ENCODE data around the gene CLDN3. TPM values are rescaled to one million over a fixed set of nuclear protein-coding genes. Genes with fewer than 3 reads are reported as not detected.

CLDN3 gene
- total and polyA plus RNA-seq, 4 donors: 0.67 to 3.9 (median 0.81) TPM; not detected in 1

DNA sequence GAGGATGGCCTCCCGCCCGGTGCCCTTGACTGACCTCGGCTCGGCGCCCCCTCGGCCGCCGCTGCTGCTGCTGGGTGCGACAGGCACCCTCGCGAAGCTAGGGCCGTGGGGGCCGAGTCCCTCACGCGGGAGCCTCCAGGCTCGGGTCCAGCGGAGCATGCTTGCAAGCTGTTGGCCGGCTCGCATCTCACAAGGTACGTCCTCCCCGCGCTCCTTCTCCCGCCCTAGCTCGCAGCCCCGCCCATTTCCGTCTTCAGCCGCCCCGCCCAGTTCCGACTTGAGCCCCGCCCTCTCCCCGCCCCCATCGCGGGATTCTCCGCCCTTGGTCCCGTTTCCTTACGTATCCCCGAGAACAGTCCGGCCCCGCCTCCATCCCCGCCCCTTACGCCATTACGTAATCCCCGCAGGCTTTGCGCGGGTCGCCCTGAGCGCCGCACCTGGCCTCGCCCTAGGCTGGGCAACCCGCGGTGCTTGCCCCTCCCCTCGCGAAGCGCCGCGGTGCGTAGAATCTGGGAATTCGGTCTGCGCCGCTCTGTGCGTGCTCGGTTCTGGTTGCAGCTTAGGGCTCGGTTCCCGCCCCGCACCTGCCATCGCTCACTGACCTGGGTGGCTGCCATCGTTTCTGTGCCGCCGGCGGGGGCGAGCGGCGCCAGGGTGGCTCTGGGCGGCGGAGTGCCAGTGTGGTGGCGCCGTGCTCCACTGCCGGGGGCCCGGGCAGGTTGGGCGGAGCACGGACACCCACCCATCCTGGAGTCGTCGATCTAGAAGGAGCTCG, 31.3 kb downstream of the CLDN3 start, which contains the start of gene ABHD11:
TSS of gene ABHD11 (minus strand) at position 191 of the 775 bp plus-strand sequence. CDS start at position 159, 32 bp downstream.
- peak; percentile 89 to 99 (median 92) for DNase-seq (ENCODE audit: low read depth in 4 of 6, low spot score in 6 of 6)
- H3K9me3 ChIP-seq (ENCODE audit: control insufficient read depth, insufficient read depth, low read length): no peaks in the 10 kb centered on the region
- no peaks in the 10 kb centered on the region for H3K27me3 ChIP-seq (ENCODE audit: control insufficient read depth, insufficient read depth, low read length)
- peaks cover 32% of the 10 kb centered on the region for H3K36me3 ChIP-seq (ENCODE audit: control insufficient read depth, insufficient read depth, low read length)
- peak within 1 kb of the TSS; percentile 91 for H3K4me3 ChIP-seq (ENCODE audit: low read depth, low read length)
- H3K27ac ChIP-seq (ENCODE audit: low read depth, low read length): peak within 1 kb of the TSS; percentile 84
- peaks cover 38% of the 10 kb centered on the region for H3K4me1 ChIP-seq (ENCODE audit: control insufficient read depth, insufficient read depth, low read length)
- WGBS (ENCODE audit: insufficient coverage): under 1% methylated on average over 84 of the region's 84 CpGs

DNA sequence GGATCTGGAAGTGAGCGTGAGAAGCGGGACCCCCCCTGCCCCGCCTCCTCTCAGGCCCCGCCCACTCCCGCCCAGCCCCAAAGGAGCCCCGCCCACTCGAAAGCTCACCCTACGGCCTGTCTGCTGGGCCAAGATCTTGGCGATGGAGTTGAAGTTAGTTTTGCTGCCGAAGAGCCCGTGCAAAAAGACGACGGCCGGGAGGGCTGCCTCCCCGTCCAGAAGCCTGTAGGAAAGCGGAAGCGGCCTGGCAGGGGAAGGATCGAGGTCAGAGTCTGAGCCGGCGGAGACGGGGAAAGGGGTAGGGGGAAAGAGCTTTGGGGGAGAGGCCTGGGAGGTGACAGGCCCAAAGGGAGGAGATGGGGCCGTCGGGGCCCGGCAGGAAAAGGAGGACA, 31.9 kb downstream of the CLDN3 start:
- no peaks in the 10 kb centered on the region for H3K27me3 ChIP-seq (ENCODE audit: control insufficient read depth, insufficient read depth, low read length)
- H3K36me3 ChIP-seq (ENCODE audit: control insufficient read depth, insufficient read depth, low read length): peaks cover 32% of the 10 kb centered on the region
- peak overlapping the region; percentile 67 for H3K27ac ChIP-seq (ENCODE audit: low read depth, low read length)
- under 1% methylated on average over 19 of the region's 24 CpGs for WGBS (ENCODE audit: insufficient coverage)
- H3K4me1 ChIP-seq (ENCODE audit: control insufficient read depth, insufficient read depth, low read length): peaks cover 33% of the 10 kb centered on the region
- peak overlapping the region; percentile 91 for H3K4me3 ChIP-seq (ENCODE audit: low read depth, low read length)
- peak in 2 of 6 donors; percentile 73 to 80 for DNase-seq (ENCODE audit: low read depth in 4 of 6, low spot score in 6 of 6)
- no peaks in the 10 kb centered on the region for H3K9me3 ChIP-seq (ENCODE audit: control insufficient read depth, insufficient read depth, low read length)

DNA sequence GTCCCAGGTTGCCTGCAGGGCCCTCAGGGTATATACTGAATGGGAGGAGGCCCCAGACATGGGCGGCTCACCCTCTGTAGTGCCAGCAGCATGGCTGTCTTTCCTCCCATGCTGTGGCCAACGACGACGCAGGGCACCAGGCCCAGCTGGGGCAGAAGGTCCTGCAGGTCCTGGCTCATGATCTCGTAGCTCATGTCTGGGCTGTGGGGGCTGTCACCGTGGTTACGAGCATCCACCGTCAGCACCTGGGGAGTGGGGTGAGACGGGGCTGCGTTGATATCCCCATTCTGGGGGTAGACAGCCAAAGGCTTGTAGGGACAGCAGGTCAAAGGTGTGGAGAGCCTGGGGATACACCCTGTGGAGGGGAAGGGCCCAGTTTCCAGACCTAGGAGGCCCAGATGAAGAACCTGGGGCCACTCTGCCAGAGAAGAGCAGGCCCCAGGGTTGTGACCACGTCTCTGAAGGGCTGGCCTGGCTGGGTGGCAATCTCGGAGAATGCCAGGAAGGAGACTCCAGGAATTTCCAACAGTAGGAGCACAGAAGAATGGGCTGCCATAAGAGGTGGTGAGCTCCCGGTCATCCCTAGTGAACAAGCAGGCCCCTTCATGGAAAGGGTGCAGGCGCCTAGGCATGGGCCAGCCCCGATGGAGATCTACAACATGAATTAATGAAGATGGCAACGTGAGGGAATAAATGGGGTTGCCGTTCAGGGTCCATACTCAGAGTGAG, 32.4 kb downstream of the CLDN3 start:
- Histone ChIP-seq H3K27me3 (ENCODE audit: control insufficient read depth, insufficient read depth, low read length) (no peaks in the 10 kb centered on the region), H3K27ac (ENCODE audit: low read depth, low read length) (no peak overlapping the region), H3K9me3 (ENCODE audit: control insufficient read depth, insufficient read depth, low read length) (no peaks in the 10 kb centered on the region), H3K4me3 (ENCODE audit: low read depth, low read length) (peak overlapping the region; percentile 91), H3K4me1 (ENCODE audit: control insufficient read depth, insufficient read depth, low read length) (peaks cover 28% of the 10 kb centered on the region), H3K36me3 (ENCODE audit: control insufficient read depth, insufficient read depth, low read length) (peaks cover 32% of the 10 kb centered on the region)
- WGBS (ENCODE audit: insufficient coverage): 74% methylated on average over 16 of the region's 17 CpGs
- no peak for DNase-seq (ENCODE audit: low read depth in 4 of 6, low spot score in 6 of 6)

DNA sequence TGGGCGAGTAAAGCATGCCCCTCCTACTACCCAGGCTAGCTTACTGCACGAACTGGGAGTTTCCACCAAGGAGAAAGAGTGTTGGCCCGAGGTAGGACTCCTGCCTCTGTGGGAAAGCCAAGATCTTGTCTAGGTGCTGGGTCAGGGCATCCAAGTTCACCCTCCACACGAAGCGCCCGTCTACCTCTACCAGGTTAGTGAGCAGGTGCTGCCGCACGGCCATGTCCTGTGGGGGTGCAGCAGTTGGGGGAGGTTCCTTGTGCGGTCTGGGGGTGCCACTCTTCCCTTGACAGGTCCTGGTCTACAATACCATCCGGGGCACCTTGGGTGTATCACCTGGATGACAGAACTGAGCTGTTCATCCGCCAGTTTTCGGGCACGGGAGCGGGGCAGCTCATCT, 33.2 kb downstream of the CLDN3 start:
- Histone ChIP-seq H3K27ac (ENCODE audit: low read depth, low read length) (no peak overlapping the region), H3K36me3 (ENCODE audit: control insufficient read depth, insufficient read depth, low read length) (peaks cover 32% of the 10 kb centered on the region), H3K9me3 (ENCODE audit: control insufficient read depth, insufficient read depth, low read length) (no peaks in the 10 kb centered on the region), H3K27me3 (ENCODE audit: control insufficient read depth, insufficient read depth, low read length) (no peaks in the 10 kb centered on the region), H3K4me3 (ENCODE audit: low read depth, low read length) (no peak overlapping the region), H3K4me1 (ENCODE audit: control insufficient read depth, insufficient read depth, low read length) (peaks cover 21% of the 10 kb centered on the region)
- WGBS (ENCODE audit: insufficient coverage): 98% methylated on average over 11 of the region's 14 CpGs
- no peak for DNase-seq (ENCODE audit: low read depth in 4 of 6, low spot score in 6 of 6)

DNA sequence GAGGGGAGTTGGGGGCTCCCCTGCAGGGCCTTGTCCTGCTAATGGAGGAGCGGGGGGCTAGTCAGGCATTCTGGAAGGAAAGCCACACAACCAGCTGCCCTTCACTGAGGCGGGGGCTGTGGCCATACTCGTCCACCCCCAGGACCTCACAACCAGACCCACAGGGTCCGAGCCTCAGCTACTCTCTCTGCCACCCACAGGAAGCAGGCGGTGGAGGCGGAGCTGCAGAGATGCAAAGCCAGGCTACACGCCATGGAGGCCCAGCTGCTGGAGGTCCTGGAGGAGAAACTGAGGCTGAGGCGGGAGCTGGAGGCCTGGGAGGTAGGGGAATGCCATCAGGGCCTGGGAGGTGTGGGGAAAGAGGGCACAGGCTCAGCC, 34.6 kb downstream of the CLDN3 start:
- DNase-seq (ENCODE audit: low read depth in 4 of 6, low spot score in 6 of 6): no peak
- no peaks in the 10 kb centered on the region for H3K27me3 ChIP-seq (ENCODE audit: control insufficient read depth, insufficient read depth, low read length)
- WGBS (ENCODE audit: insufficient coverage): 86% methylated on average over 6 of the region's 8 CpGs
- H3K9me3 ChIP-seq (ENCODE audit: control insufficient read depth, insufficient read depth, low read length): no peaks in the 10 kb centered on the region
- no peak overlapping the region for H3K27ac ChIP-seq (ENCODE audit: low read depth, low read length)
- no peak overlapping the region for H3K4me3 ChIP-seq (ENCODE audit: low read depth, low read length)
- peaks cover 32% of the 10 kb centered on the region for H3K36me3 ChIP-seq (ENCODE audit: control insufficient read depth, insufficient read depth, low read length)
- peaks cover 21% of the 10 kb centered on the region for H3K4me1 ChIP-seq (ENCODE audit: control insufficient read depth, insufficient read depth, low read length)

DNA sequence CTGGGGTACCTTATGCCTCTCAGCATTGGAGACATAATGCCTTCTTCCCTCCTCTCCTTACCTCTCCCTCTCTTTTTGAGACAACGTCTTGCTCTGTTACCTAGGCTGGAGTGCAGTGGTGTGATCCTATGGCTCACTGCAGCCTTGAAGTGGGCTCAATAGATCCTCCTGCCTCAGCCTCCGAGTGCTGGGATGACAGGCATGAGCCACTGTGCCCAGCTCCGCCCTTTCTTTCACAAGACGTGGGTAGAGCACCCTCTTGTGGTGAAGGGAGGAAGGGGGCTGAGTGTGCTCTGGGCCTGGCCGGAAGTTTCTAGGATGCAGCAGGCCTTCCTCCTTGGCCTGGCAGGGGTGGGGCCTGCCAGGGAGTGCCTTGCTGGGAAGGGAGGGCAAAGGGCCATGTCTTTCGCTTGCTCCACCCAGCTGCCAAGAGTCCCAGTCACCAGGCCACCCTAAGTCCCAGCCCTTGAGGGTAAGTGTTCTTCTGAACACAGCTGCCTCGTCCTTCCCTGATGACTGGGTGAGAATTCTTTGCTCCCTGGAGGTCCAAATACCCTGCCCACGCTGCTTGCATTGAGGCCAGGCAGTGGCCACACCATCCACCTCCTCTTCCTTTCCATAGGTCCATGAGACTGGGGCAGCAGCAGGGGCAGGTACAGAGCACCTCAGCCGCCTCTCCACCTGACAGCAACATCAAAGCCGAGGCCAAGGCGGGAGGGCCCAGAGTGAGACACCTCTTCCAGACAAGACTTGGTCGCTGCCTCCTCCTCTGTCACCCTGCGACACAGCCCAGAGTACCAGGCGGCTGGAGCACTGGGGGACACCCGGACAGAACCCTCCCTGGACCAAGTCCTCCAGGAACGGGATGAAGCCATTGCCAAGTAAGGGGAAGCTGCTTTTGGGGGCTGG, 35.2 kb downstream of the CLDN3 start:
- 44% methylated on average over 8 of the region's 16 CpGs for WGBS (ENCODE audit: insufficient coverage)
- Histone ChIP-seq H3K27ac (ENCODE audit: low read depth, low read length) (no peak overlapping the region), H3K4me3 (ENCODE audit: low read depth, low read length) (no peak overlapping the region), H3K9me3 (ENCODE audit: control insufficient read depth, insufficient read depth, low read length) (no peaks in the 10 kb centered on the region), H3K27me3 (ENCODE audit: control insufficient read depth, insufficient read depth, low read length) (no peaks in the 10 kb centered on the region), H3K4me1 (ENCODE audit: control insufficient read depth, insufficient read depth, low read length) (peaks cover 21% of the 10 kb centered on the region), H3K36me3 (ENCODE audit: control insufficient read depth, insufficient read depth, low read length) (peaks cover 32% of the 10 kb centered on the region)
- DNase-seq (ENCODE audit: low read depth in 4 of 6, low spot score in 6 of 6): peak in 2 of 6 donors; percentile 28 to 59

DNA sequence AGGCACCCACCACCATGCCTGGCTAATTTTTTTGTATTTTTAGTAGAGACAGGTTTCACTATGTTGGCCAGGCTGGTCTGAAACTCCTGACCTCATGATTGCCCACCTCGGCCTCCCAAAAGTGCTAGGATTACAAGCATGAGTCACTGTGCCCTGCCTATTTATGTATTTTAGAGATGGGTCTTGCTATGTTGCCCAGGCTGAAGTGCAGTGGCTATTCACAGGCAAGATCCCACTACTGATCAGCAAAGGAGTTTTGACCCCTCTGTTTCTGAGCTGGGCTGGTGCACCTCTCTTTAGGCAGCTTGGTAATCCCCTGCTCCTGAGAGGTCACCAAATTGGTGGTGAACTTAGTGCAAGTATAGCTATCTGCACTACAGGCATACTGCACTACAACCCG, 37.7 kb downstream of the CLDN3 start:
- 80% methylated on average over 1 of the region's 2 CpGs for WGBS (ENCODE audit: insufficient coverage)
- DNase-seq (ENCODE audit: low read depth in 4 of 6, low spot score in 6 of 6): no peak
- Histone ChIP-seq H3K9me3 (ENCODE audit: control insufficient read depth, insufficient read depth, low read length) (no peaks in the 10 kb centered on the region), H3K27ac (ENCODE audit: low read depth, low read length) (no peak overlapping the region), H3K27me3 (ENCODE audit: control insufficient read depth, insufficient read depth, low read length) (no peaks in the 10 kb centered on the region), H3K36me3 (ENCODE audit: control insufficient read depth, insufficient read depth, low read length) (peaks cover 28% of the 10 kb centered on the region), H3K4me3 (ENCODE audit: low read depth, low read length) (no peak overlapping the region), H3K4me1 (ENCODE audit: control insufficient read depth, insufficient read depth, low read length) (peaks cover 4% of the 10 kb centered on the region)

DNA sequence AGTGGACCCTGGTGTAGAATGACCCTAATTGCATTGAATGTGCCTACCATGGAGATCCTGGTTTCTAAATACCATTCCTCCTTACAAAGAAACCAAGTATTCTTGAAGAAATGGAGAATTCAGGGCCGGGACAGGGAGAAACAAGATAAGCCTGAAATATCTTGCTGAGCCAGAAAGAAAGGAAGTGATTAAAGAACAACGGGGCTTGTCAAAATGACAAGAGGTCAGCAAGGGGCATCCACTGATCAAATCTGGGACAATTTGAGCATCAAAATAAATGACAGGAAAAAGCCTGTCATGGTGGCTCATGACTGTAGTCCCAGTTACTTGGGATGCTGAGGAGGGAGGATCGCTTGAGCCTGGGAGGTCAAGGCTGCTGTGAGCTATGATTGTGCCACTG, 39.6 kb downstream of the CLDN3 start:
- Histone ChIP-seq H3K27me3 (ENCODE audit: control insufficient read depth, insufficient read depth, low read length) (no peaks in the 10 kb centered on the region), H3K9me3 (ENCODE audit: control insufficient read depth, insufficient read depth, low read length) (no peaks in the 10 kb centered on the region), H3K27ac (ENCODE audit: low read depth, low read length) (no peak overlapping the region), H3K4me1 (ENCODE audit: control insufficient read depth, insufficient read depth, low read length) (peaks cover 2% of the 10 kb centered on the region), H3K36me3 (ENCODE audit: control insufficient read depth, insufficient read depth, low read length) (peaks cover 9% of the 10 kb centered on the region), H3K4me3 (ENCODE audit: low read depth, low read length) (no peak overlapping the region)
- DNase-seq (ENCODE audit: low read depth in 4 of 6, low spot score in 6 of 6): no peak
- 43% methylated on average over 3 of the region's 3 CpGs for WGBS (ENCODE audit: insufficient coverage)

DNA sequence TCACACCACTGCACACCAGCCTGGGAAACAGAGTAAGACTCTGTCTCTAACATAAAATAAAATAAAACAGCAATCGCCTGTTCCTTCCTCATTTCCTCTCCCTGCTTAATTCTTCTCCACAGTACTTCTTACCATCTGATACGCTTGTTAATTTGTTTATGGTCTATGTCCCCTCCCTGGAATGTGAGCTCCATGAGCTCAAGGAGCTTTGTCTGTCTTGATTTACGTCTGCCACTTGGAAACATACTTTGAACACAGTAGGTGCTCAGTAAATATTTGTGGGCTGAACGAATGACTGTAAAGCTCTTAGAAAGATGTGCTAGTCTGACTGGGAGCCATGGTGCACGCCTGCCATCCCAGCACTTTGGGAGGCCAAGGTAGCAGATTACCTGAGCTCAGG, 41.5 kb downstream of the CLDN3 start:
- Histone ChIP-seq H3K36me3 (ENCODE audit: control insufficient read depth, insufficient read depth, low read length) (no peaks in the 10 kb centered on the region), H3K4me3 (ENCODE audit: low read depth, low read length) (no peak overlapping the region), H3K27ac (ENCODE audit: low read depth, low read length) (no peak overlapping the region), H3K27me3 (ENCODE audit: control insufficient read depth, insufficient read depth, low read length) (no peaks in the 10 kb centered on the region), H3K9me3 (ENCODE audit: control insufficient read depth, insufficient read depth, low read length) (no peaks in the 10 kb centered on the region), H3K4me1 (ENCODE audit: control insufficient read depth, insufficient read depth, low read length) (peaks cover 3% of the 10 kb centered on the region)
- WGBS (ENCODE audit: insufficient coverage): 24% methylated on average over 2 of the region's 5 CpGs
- no peak for DNase-seq (ENCODE audit: low read depth in 4 of 6, low spot score in 6 of 6)
